Testis (tissue), 2 donors: ENCODE results near the gene COL23A1.

Source experiments
- CTCF ChIP-seq, 3 experiments: fragments of 450-650 bp in 2 of 3; fragments of 200-600 bp in 1 of 3; sonication (generic) in 1 of 3; IDR thresholded peaks; one replicate each; pipeline ENCODE4 v1.5.1; 2016 to 2019; ENCODE audit warnings: antibody characterized with exemption in 3 of 3, mild to moderate bottlenecking in 2 of 3, moderate library complexity in 1 of 3
- POLR2A ChIP-seq: fragments of 450-650 bp; IDR thresholded peaks from one replicate; pipeline ENCODE4 v1.6.1; 2017; ENCODE audit warnings: antibody characterized with exemption, mild to moderate bottlenecking, moderate library complexity

GRCh38 chr5:178416919-178417318 lies 173.3 kb downstream of the COL23A1 start:
- no peak for TF ChIP-seq CTCF (IDR thresholded peaks at IDR 0.05)
- TF ChIP-seq POLR2A = no peak
